T47D (cell line): Measurements from ENCODE around the gene ADSS1.

Source experiments
- DNase-seq, 2 experiments: peaks; one replicate each; pipeline versions ENCODE4 v3.0.0 to v3.0.0-alpha.2; 2011 to 2012; ENCODE audit warnings: low read depth in 1 of 2, low spot score in 1 of 2
- JUND ChIP-seq: IDR thresholded peaks from 2 replicates; pipeline ENCODE4 v1.6.1; 2012; ENCODE audit warnings: low read depth
- in situ Hi-C: cut with HindIII; loops from 2 replicates; pipeline ENCODE4 v1.10.0; 2016; ENCODE audit warnings: low sequenced_read_pairs, low pct_unique_long_range_greater_than_20kb

ADSS1 gene

GRCh38 chr14:104683653-104684448, 40.2 kb upstream of the ADSS1 start:
- no peak for TF ChIP-seq JUND
- in situ Hi-C loops, result no loop called here
- DNase-seq, result no peak

- TF ChIP-seq JUND, result no peak
- in situ Hi-C loops, result no loop called here
- DNase-seq, result no peak
Observed at GRCh38 chr14:104684449-104684821, 39.6 kb upstream of the ADSS1 start.

GRCh38 chr14:104685216-104685997, 38.6 kb upstream of the ADSS1 start:
- no peak for DNase-seq
- in situ Hi-C loops, result no loop called here
- TF ChIP-seq JUND, result no peak

- in situ Hi-C loops, result no loop called here
- no peak for TF ChIP-seq JUND
- no peak for DNase-seq
Observed at GRCh38 chr14:104685998-104686610, 37.9 kb upstream of the ADSS1 start.

GRCh38 chr14:104686624-104687517, 37.2 kb upstream of the ADSS1 start:
- in situ Hi-C loops, result no loop called here
- TF ChIP-seq JUND, result no peak
- DNase-seq, result no peak

GRCh38 chr14:104687601-104688504, 36.2 kb upstream of the ADSS1 start:
- TF ChIP-seq JUND, result no peak
- in situ Hi-C loops, result no loop called here
- DNase-seq, result peak; percentile 82 to 90

GRCh38 chr14:104688505-104689108, 35.4 kb upstream of the ADSS1 start:
- no peak for TF ChIP-seq JUND
- DNase-seq, result no peak

GRCh38 chr14:104689109-104689880, 34.7 kb upstream of the ADSS1 start, which contains the start of gene INF2:
TSS of gene INF2 (plus strand) at chr14:104689618. CDS start at chr14:104701366, 11,748 bp downstream.
- TF ChIP-seq JUND, result no peak
- peak; percentile 79 to 94 for DNase-seq
- in situ Hi-C loops, result no loop called here

More at GRCh38 chr14:104688505-104689108, 35.4 kb upstream of the ADSS1 start:
- in situ Hi-C loops, result no loop called here

GRCh38 chr14:104689881-104690711, 33.9 kb upstream of the ADSS1 start:
- DNase-seq, result no peak
- in situ Hi-C loops, result no loop called here
- no peak for TF ChIP-seq JUND

GRCh38 chr14:104690861-104691455, 33.1 kb upstream of the ADSS1 start:
- no peak for TF ChIP-seq JUND
- no peak for DNase-seq
- in situ Hi-C loops, result no loop called here
